Fibroblast of skin of left biceps (primary cell): Measurements from ENCODE around the gene ZNF184.

ENCODE experiments used
- DNase-seq, 2 experiments: peaks; one replicate each; pipeline ENCODE4 v3.0.0-alpha.2; 2013; ENCODE audit warnings: low read depth in 2 of 2

ZNF184 gene

DNA sequence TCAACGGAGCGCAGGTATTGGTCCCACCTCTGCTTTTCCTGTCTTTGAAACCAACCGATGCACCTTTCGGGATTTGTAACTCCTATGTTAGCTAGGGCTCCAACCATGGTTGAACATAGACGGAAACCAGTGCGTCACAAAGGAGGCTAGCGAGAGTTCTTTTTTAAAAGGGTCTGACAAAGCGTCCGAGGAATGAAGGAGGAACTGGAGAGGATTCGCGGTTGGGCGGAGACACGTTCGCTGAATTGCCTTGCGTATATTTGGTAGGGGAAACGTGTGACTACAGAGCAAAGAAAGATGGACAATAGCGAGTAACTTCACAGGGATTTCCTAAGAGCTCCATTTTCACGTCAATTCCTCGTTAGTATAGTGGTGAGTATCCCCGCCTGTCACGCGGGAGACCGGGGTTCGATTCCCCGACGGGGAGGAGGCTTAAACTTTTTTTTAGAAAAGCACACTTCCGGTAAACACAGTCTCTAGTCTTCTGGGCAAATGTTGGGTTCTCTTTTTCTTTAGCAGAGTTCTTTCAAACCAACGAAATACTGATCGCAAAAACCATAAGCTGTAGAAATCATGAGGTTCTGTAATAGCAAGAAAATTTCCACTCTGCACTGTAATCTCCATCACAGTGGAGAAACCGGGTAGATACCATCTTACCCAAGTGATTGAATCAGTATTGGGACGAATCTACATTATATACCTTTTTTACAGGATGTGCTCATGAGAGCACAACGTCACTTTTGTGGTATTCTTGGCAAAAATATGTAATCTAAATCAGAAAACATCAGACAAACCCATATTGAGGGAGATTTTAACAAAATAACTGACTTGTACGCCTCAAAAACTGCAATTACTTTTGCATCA lies 6.6 kb upstream of the ZNF184 start:
- peak; percentile 82 to 84 for DNase-seq

- peak; percentile 80 to 81 for DNase-seq
These were observed 5.9 kb upstream of the ZNF184 start for GRCh38 chr6:27478706-27479318.

DNA sequence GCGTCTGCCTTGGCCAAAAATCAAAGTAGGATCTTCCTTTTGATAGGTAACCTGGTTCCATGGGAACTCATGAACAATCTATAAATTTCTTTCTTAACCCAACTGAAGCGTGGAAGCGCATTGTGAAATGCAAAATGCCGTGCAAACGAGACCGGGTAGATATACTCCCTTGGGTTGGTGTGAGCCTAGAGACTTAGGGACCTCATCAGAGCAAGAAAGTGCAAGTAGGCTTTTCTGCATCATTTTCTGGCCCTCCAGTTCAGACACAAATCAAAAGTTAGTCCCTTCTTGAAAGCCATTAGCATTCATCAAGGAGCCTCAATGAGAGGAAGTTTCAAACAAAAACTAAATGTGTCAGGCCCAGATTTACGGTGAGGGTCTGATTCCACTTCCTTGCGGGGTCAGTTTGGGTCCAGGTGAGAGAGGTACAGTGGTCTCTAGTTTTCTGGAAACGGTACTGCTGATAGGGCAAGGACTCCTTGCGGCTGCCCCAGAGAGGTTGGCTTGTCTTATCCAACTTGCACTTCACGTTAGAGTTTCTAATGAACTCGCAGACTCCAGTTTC lies 5.3 kb upstream of the ZNF184 start:
- no peak for DNase-seq

DNA sequence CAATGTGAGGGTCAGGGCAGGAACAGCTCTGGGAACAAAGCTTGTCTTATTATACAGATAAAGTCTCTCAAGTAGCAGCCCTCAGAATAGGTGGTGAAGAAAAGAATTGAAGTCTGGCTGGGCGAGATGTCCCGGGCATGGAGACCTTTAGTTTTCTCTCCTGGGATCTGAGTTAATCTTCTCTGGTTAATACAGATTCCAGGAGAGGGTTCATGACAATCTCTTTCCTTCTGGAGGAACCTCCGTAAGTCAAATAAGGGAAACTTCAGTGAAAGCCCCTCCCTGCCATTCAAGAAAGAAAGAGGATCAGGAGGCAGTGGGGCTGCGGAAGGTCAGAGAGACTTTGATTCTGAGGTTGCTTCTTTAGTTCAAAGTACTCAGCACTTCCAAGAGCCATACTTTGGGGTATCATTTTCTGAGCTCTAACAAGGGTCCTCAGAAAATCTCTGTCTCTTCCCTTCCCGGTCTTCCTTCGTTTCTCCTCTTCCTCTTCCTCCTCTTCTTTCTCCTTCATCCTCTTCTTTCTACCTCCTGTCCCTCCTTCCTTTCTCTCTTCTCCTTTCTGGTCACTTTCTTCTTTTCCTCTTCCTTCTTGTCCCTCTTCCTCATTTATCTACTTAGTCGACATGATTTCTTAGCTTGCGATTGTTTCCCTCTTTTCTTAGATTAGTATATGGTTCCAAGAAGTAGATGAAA lies 4.6 kb upstream of the ZNF184 start:
- DNase-seq: no peak

DNA sequence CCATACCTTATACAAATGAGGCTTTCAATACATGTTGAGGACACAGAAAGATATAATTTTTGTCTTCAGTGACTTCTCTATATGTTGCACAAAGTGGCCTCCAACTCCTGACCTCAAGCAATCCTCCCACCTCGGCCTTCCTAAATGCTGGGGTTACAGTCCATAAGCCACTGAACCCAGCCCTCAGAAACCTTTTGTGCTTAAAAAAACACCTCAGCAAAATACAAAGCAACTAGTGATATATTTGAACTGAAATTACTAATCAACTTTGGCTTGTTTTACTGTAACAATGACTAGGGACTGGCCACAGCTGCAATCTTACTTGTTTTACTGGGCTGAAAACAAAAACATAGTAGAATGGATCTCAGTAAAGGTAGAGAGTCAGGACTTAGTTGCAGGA lies 3.2 kb upstream of the ZNF184 start:
- DNase-seq: no peak

GRCh38 chr6:27474672-27475071 lies 1.8 kb upstream of the ZNF184 start:
- no peak for DNase-seq

- no peak for DNase-seq
These were observed 1.2 kb upstream of the ZNF184 start for GRCh38 chr6:27474172-27474465.

GRCh38 chr6:27472182-27472616 lies 706 bp downstream of the ZNF184 start:
- no peak for DNase-seq

- no peak for DNase-seq
These were observed 1.4 kb downstream of the ZNF184 start for GRCh38 chr6:27471365-27472115.

DNA sequence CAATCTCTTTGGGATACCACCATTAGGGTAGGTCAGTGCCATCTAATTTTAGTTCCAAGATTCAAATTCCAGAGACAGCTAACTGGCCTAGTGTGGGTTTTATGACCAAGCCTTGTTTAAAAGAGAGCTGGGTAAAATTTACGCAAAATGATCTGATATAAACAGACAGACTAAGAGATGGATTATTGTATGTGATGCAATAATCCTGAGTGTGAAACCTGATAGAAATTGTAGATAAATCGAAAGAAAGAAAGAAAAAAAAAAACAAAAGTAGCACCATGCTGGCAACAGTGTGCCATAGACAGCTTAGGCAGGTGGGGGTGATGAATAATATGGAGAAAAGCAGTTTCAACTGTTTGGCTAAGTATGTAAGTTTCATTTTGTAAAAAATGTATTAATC lies 2.9 kb downstream of the ZNF184 start:
- DNase-seq: no peak

GRCh38 chr6:27468334-27468733 lies 4.6 kb downstream of the ZNF184 start:
- no peak for DNase-seq

- DNase-seq: no peak
These were observed 20.4 kb downstream of the ZNF184 start for GRCh38 chr6:27452496-27452897.

DNA sequence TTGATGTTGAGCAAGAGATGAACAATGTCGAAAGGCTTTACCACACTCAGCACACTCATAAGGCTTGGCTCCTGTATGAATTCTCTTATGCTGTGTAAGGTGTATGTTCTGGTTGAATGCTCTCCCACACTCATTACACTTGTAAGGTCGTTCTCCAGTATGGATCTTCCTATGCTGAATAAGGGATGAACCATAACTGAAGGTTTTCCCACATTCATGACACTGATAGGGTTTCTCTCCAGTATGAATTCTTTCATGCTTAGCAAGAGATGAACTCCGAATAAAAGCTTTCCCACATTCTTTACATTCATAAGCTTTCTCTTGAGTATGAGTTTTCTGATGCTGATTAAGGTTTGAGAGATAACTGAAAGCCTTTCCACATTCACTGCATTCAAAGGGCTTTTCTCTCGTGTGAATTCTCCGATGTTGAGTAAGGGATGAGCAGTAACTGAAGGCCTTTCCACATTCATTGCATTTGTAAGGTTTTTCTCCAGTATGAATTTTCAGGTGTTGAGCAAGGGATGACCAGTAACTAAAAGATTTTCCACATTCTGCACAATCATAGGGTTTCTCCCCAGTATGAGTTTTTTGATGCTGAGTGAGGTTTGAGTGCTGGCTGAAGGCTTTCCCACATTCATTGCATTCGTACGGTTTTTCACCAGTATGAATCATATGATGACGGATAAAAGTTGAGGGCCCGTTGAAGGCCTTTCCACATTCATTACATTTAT lies 21.1 kb downstream of the ZNF184 start:
- DNase-seq: no peak

- DNase-seq: no peak
These were observed 24.4 kb downstream of the ZNF184 start for GRCh38 chr6:27448456-27448855.

- no peak for DNase-seq
These were observed 30.0 kb downstream of the ZNF184 start for GRCh38 chr6:27442932-27443331.

DNA sequence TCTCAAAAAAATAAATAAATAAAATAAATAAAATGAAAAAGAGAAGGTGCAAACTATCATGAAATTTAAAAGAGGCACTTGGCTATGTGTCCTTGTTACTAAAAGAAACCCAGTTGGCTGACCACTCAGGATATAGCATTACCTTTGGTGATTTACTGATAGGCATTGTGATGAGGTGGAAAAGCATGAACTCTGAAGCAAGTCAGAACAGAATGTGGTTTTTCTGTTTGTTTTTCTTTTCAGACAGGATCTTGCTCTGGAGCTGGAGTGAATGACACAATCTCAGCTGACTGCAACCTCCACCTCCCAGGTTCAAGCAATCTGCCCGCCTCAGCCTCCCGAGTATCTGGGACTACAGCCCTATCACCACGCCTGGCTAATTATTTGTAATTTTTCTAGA lies 31.9 kb downstream of the ZNF184 start:
- no peak for DNase-seq

GRCh38 chr6:27439371-27439770 lies 33.5 kb downstream of the ZNF184 start:
- DNase-seq: no peak

DNA sequence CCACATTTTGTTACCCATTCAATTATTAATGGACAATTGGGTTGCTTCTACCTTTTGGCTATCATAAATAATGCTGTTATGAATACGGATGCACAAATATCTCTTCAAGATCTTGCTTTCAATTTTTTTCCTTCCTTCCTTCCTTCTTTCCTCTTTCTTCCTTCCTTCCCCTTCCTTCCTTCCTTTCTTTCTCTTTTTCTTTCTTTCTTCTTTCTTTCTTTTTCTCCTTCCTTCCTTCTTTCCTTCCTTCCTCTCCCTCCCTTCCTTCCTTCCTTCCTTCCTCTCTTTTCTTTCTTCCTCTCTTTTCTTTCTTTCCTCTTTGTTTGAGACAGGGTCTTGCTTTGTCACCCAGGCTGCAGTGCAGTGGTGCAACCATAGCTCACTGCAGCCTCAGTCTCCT lies 39.2 kb downstream of the ZNF184 start:
- DNase-seq: no peak

DNA sequence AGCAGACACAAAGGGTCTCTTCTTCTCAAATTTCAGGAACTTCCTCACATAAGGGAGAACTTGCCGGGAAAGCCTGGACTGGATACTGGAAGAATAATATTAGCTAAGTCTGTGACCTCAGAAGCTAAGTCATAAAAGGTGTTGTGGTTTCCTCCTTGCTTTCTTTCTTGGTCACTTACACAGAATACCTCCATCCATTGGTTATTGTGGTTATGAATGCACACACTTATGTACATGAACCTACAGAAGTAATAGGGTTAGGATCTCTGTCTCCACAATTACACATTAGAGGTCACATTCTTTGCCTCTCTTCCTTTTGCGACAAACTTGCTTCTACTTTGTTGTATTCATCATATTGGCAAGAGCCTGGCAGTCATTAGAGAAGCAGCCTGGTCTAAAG lies 43.9 kb downstream of the ZNF184 start:
- DNase-seq: no peak

GRCh38 chr6:27428502-27428901 lies 44.4 kb downstream of the ZNF184 start:
- DNase-seq: no peak

DNA sequence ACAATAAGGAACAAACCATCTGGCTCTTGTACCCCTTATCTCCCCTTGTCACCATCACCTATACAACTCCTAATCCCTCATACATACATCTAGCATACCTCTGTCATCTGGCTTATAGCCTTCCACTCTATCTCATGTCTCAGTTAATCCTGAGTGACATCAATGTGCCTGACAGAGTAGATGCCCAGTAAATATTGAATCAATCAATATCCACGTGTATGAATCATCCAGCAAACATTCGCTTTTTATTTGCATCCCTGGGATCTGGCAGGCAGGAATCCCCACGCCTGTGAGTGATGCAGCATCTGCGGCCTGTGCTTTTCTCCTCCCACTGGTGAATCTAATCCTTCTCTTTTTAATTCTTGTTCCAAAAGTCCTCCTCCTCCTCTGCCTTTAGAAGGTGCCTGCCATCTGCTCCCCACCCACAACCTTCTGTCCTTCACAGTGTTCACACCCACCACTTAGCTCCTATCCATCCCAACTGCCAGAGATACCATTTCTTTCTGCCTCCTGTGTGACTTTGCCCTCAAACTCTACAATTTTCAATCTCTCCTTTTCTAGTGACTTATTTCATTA lies 46.8 kb downstream of the ZNF184 start:
- DNase-seq: no peak
